Stomach (tissue), 4 donors: ENCODE results near the gene ARSG.

Source experiments
- EP300 ChIP-seq: sonication (generic); formaldehyde crosslinking; IDR thresholded peaks from one replicate; pipeline ENCODE4 v1.6.1; 2017; ENCODE audit warnings: antibody characterized with exemption
- POLR2A ChIP-seq, 4 donors: fragments of 450-650 bp; IDR thresholded peaks; one replicate each; pipeline ENCODE4 v1.6.1; 2016; ENCODE audit warnings: antibody characterized with exemption in 4 of 4, control low read depth in 2 of 4, mild to moderate bottlenecking in 1 of 4, moderate library complexity in 1 of 4
- TF ChIP-seq, protein P1 (sequence below), 7 experiments: fragments of 450-650 bp in 4 of 7; fragments of 200-600 bp in 3 of 7; sonication (generic) in 3 of 7; IDR thresholded peaks; one replicate each; pipeline ENCODE4 v1.5.1; 2016 to 2019; ENCODE audit warnings: antibody characterized with exemption in 7 of 7, control low read depth in 2 of 7, mild to moderate bottlenecking in 1 of 7

GRCh38 chr17:68396226-68397107 is 105.2 kb downstream of the ARSG start:
- no peak for TF ChIP-seq POLR2A (IDR thresholded peaks at IDR 0.05)
- TF ChIP-seq, protein P1, sequence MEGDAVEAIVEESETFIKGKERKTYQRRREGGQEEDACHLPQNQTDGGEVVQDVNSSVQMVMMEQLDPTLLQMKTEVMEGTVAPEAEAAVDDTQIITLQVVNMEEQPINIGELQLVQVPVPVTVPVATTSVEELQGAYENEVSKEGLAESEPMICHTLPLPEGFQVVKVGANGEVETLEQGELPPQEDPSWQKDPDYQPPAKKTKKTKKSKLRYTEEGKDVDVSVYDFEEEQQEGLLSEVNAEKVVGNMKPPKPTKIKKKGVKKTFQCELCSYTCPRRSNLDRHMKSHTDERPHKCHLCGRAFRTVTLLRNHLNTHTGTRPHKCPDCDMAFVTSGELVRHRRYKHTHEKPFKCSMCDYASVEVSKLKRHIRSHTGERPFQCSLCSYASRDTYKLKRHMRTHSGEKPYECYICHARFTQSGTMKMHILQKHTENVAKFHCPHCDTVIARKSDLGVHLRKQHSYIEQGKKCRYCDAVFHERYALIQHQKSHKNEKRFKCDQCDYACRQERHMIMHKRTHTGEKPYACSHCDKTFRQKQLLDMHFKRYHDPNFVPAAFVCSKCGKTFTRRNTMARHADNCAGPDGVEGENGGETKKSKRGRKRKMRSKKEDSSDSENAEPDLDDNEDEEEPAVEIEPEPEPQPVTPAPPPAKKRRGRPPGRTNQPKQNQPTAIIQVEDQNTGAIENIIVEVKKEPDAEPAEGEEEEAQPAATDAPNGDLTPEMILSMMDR (IDR thresholded peaks at IDR 0.05), result no peak
- no peak for TF ChIP-seq EP300
